ENCODE measurements around the gene BCAS4.

DNA sequence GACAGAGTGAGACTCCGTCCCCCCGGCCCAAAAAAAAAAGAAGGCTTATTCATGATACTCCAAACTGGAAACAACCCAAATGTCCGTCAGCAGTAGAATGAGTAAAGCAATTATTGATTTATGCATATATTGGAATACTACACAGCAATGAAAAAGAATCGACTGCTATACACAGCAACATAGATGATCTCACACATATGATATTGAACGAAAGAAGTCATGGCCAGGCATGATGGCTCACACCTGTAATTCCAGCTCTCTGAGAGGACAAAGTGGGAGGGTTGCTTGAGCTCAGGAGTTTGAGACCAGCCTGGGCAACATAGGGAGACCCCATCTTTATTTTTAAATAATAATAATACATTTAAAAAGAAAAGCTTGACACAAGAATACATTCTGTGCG is 28.5 kb downstream of the BCAS4 start:
- TF ChIP-seq, protein P1, sequence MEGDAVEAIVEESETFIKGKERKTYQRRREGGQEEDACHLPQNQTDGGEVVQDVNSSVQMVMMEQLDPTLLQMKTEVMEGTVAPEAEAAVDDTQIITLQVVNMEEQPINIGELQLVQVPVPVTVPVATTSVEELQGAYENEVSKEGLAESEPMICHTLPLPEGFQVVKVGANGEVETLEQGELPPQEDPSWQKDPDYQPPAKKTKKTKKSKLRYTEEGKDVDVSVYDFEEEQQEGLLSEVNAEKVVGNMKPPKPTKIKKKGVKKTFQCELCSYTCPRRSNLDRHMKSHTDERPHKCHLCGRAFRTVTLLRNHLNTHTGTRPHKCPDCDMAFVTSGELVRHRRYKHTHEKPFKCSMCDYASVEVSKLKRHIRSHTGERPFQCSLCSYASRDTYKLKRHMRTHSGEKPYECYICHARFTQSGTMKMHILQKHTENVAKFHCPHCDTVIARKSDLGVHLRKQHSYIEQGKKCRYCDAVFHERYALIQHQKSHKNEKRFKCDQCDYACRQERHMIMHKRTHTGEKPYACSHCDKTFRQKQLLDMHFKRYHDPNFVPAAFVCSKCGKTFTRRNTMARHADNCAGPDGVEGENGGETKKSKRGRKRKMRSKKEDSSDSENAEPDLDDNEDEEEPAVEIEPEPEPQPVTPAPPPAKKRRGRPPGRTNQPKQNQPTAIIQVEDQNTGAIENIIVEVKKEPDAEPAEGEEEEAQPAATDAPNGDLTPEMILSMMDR (IDR thresholded peaks at IDR 0.05): no peak
- TF ChIP-seq POLR2A (IDR thresholded peaks at IDR 0.05) (no peak), EP300 (IDR thresholded peaks at IDR 0.05) (no peak)

Measured in tibial nerve (tissue), 4 donors.